Measurements from ENCODE around the gene MDM2.

Gene MDM2

GRCh38 chr12:68878846-68879245 lies 70.9 kb downstream of the MDM2 start:
- DNase-seq (ENCODE audit: low read depth): no peak

- no peak for DNase-seq (ENCODE audit: low read depth)
These were observed 72.8 kb downstream of the MDM2 start for GRCh38 chr12:68880660-68881325.

- DNase-seq (ENCODE audit: low read depth): no peak
These were observed 74.4 kb downstream of the MDM2 start for GRCh38 chr12:68882251-68882964.

GRCh38 chr12:68883151-68883550 lies 75.2 kb downstream of the MDM2 start:
- no peak for DNase-seq (ENCODE audit: low read depth)

GRCh38 chr12:68884251-68884650 lies 76.3 kb downstream of the MDM2 start:
- DNase-seq (ENCODE audit: low read depth): no peak

GRCh38 chr12:68885381-68885780 lies 77.4 kb downstream of the MDM2 start:
- DNase-seq (ENCODE audit: low read depth): no peak

- DNase-seq (ENCODE audit: low read depth): no peak
These were observed 78.9 kb downstream of the MDM2 start for GRCh38 chr12:68886636-68887572.

- no peak for DNase-seq (ENCODE audit: low read depth)
These were observed 79.7 kb downstream of the MDM2 start for GRCh38 chr12:68887641-68888040.

- DNase-seq (ENCODE audit: low read depth): no peak
These were observed 80.3 kb downstream of the MDM2 start for GRCh38 chr12:68888243-68888642.

GRCh38 chr12:68890701-68891113 lies 82.7 kb downstream of the MDM2 start:
- DNase-seq (ENCODE audit: low read depth): no peak

- no peak for DNase-seq (ENCODE audit: low read depth)
These were observed 83.2 kb downstream of the MDM2 start for GRCh38 chr12:68891141-68891540.

GRCh38 chr12:68893201-68893600 lies 85.2 kb downstream of the MDM2 start:
- DNase-seq (ENCODE audit: low read depth): no peak

- DNase-seq (ENCODE audit: low read depth): no peak
These were observed 85.8 kb downstream of the MDM2 start for GRCh38 chr12:68893741-68894140.

- DNase-seq (ENCODE audit: low read depth): no peak
These were observed 86.4 kb downstream of the MDM2 start for GRCh38 chr12:68894276-68894855.

GRCh38 chr12:68896881-68897540 lies 89.0 kb downstream of the MDM2 start:
- DNase-seq (ENCODE audit: low read depth): no peak

GRCh38 chr12:68899251-68899771 lies 91.3 kb downstream of the MDM2 start:
- DNase-seq (ENCODE audit: low read depth): no peak

- no peak for DNase-seq (ENCODE audit: low read depth)
These were observed 92.3 kb downstream of the MDM2 start for GRCh38 chr12:68900241-68900640.

Data from activated T-cell treated with anti-CD3 and anti-CD28 coated beads for 48 hours (primary cell).